Measurements from ENCODE around the gene PISD.

GRCh38 chr22:31692186-31692886, 30.3 kb upstream of the PISD start:
- TF ChIP-seq PRDM10 (tag by site-specific recombination; IDR thresholded peaks at IDR 0.05) (no peak), ZNF274 (IDR thresholded peaks at IDR 0.05; ENCODE audit: low read length) (no peak), ZNF274 (tag by site-specific recombination; IDR thresholded peaks at IDR 0.05; ENCODE audit: borderline replicate concordance) (no peak), ZNF596 (tag by site-specific recombination; IDR thresholded peaks at IDR 0.05) (no peak), ZNF140 (tag by site-specific recombination; IDR thresholded peaks at IDR 0.05) (no peak), ZNF530 (tag by site-specific recombination; IDR thresholded peaks at IDR 0.05; ENCODE audit: low read depth) (no peak), OVOL3 (tag by site-specific recombination; IDR thresholded peaks at IDR 0.05) (no peak), TCF7L2 (IDR thresholded peaks at IDR 0.05; ENCODE audit: borderline replicate concordance, low read depth, low read length) (no peak), ZNF423 (tag by site-specific recombination; IDR thresholded peaks at IDR 0.05) (no peak)
- TF ChIP-seq, protein P1, sequence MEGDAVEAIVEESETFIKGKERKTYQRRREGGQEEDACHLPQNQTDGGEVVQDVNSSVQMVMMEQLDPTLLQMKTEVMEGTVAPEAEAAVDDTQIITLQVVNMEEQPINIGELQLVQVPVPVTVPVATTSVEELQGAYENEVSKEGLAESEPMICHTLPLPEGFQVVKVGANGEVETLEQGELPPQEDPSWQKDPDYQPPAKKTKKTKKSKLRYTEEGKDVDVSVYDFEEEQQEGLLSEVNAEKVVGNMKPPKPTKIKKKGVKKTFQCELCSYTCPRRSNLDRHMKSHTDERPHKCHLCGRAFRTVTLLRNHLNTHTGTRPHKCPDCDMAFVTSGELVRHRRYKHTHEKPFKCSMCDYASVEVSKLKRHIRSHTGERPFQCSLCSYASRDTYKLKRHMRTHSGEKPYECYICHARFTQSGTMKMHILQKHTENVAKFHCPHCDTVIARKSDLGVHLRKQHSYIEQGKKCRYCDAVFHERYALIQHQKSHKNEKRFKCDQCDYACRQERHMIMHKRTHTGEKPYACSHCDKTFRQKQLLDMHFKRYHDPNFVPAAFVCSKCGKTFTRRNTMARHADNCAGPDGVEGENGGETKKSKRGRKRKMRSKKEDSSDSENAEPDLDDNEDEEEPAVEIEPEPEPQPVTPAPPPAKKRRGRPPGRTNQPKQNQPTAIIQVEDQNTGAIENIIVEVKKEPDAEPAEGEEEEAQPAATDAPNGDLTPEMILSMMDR (tag by site-specific recombination; IDR thresholded peaks at IDR 0.05) = no peak
- TF ChIP-seq, protein P2, sequence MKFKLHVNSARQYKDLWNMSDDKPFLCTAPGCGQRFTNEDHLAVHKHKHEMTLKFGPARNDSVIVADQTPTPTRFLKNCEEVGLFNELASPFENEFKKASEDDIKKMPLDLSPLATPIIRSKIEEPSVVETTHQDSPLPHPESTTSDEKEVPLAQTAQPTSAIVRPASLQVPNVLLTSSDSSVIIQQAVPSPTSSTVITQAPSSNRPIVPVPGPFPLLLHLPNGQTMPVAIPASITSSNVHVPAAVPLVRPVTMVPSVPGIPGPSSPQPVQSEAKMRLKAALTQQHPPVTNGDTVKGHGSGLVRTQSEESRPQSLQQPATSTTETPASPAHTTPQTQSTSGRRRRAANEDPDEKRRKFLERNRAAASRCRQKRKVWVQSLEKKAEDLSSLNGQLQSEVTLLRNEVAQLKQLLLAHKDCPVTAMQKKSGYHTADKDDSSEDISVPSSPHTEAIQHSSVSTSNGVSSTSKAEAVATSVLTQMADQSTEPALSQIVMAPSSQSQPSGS (tag by site-specific recombination; IDR thresholded peaks at IDR 0.05; ENCODE audit: low read depth) = no peak
- TF ChIP-seq, protein P3, sequence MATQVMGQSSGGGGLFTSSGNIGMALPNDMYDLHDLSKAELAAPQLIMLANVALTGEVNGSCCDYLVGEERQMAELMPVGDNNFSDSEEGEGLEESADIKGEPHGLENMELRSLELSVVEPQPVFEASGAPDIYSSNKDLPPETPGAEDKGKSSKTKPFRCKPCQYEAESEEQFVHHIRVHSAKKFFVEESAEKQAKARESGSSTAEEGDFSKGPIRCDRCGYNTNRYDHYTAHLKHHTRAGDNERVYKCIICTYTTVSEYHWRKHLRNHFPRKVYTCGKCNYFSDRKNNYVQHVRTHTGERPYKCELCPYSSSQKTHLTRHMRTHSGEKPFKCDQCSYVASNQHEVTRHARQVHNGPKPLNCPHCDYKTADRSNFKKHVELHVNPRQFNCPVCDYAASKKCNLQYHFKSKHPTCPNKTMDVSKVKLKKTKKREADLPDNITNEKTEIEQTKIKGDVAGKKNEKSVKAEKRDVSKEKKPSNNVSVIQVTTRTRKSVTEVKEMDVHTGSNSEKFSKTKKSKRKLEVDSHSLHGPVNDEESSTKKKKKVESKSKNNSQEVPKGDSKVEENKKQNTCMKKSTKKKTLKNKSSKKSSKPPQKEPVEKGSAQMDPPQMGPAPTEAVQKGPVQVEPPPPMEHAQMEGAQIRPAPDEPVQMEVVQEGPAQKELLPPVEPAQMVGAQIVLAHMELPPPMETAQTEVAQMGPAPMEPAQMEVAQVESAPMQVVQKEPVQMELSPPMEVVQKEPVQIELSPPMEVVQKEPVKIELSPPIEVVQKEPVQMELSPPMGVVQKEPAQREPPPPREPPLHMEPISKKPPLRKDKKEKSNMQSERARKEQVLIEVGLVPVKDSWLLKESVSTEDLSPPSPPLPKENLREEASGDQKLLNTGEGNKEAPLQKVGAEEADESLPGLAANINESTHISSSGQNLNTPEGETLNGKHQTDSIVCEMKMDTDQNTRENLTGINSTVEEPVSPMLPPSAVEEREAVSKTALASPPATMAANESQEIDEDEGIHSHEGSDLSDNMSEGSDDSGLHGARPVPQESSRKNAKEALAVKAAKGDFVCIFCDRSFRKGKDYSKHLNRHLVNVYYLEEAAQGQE (tag by site-specific recombination; IDR thresholded peaks at IDR 0.05) = no peak
